HG03045 (cell line): Measurements from ENCODE around the gene PSKH1.
A peak's percentile ranks its signal among the peaks of the same experiment; 100 is the strongest.
"Not testable (repeated sequence)": the region's sequence is repeated elsewhere in the genome, so short reads cannot be mapped to it uniquely, and the experiment has no call there.

Experiments used
- ATAC-seq: cut with Tn5 transposase; IDR thresholded peaks from one replicate; pipeline ENCODE4 v1.9.1; 2021; ENCODE audit warnings: mild to moderate bottlenecking, moderate library complexity; ENCODE audit not compliant: unreplicated experiment

PSKH1 gene

GRCh38 chr16:67957622-67958021 lies 64.6 kb downstream of the PSKH1 start:
- ATAC-seq, result no peak

- no peak for ATAC-seq
Measured at GRCh38 chr16:67959536-67960329, 66.7 kb downstream of the PSKH1 start.

GRCh38 chr16:67961551-67961957 lies 68.5 kb downstream of the PSKH1 start:
- no peak for ATAC-seq

GRCh38 chr16:67962135-67962534 lies 69.1 kb downstream of the PSKH1 start:
- no peak for ATAC-seq

GRCh38 chr16:67963292-67963661 lies 70.2 kb downstream of the PSKH1 start:
- ATAC-seq, result no peak

- ATAC-seq, result no peak
Measured at GRCh38 chr16:67963662-67964321, 70.7 kb downstream of the PSKH1 start.

- no peak for ATAC-seq
Measured at GRCh38 chr16:67964477-67965131, 71.5 kb downstream of the PSKH1 start.

- no peak for ATAC-seq
Measured at GRCh38 chr16:67965668-67966548, 72.9 kb downstream of the PSKH1 start.

GRCh38 chr16:67966549-67967182 lies 73.6 kb downstream of the PSKH1 start:
- no peak for ATAC-seq

GRCh38 chr16:67967183-67967957 lies 74.3 kb downstream of the PSKH1 start:
- ATAC-seq, result no peak

- ATAC-seq, result peak; percentile 21
Measured at GRCh38 chr16:67967958-67968399, 74.9 kb downstream of the PSKH1 start.

- peak; percentile 83 for ATAC-seq
Measured at GRCh38 chr16:67968400-67969253, 75.6 kb downstream of the PSKH1 start, which contains the start of gene SLC12A4. Gene SLC12A4, minus strand, starts transcription at chr16:67968637. Its CDS starts 84 bp downstream, at chr16:67968553.

- no peak for ATAC-seq
Measured at GRCh38 chr16:67969254-67970039, 76.4 kb downstream of the PSKH1 start.

- no peak for ATAC-seq
Measured at GRCh38 chr16:67971111-67971510, 78.1 kb downstream of the PSKH1 start.

- not testable (repeated sequence) for ATAC-seq
Measured at GRCh38 chr16:67972285-67972684, 79.2 kb downstream of the PSKH1 start.

- peak; percentile 46 for ATAC-seq
Measured at GRCh38 chr16:67975321-67976105, 82.5 kb downstream of the PSKH1 start.

GRCh38 chr16:67976205-67976604 lies 83.2 kb downstream of the PSKH1 start:
- no peak for ATAC-seq
